PFSK-1 (cell line): ENCODE measurements around the gene GDF3.

ENCODE experiments used
- FOXP2 ChIP-seq: optimal IDR thresholded peaks from 2 replicates; pipeline ENCODE3; 2011; ENCODE audit warnings: borderline replicate concordance, control low read depth, inconsistent platforms; ENCODE audit not compliant: insufficient read depth; ENCODE audit errors: extremely low read length, extremely low read depth
- POLR2AphosphoS5 ChIP-seq: IDR thresholded peaks from 2 replicates; pipeline ENCODE4 v1.6.1; 2012; ENCODE audit warnings: low read depth, mild to moderate bottlenecking, control low read depth, low read length, moderate library complexity
- SIN3A ChIP-seq: IDR thresholded peaks from 2 replicates; pipeline ENCODE4 v1.6.1; 2012; ENCODE audit warnings: mild to moderate bottlenecking, low read length, moderate library complexity, borderline replicate concordance; ENCODE audit not compliant: insufficient read depth
- TAF1 ChIP-seq: IDR thresholded peaks from 2 replicates; pipeline ENCODE4 v1.6.1; 2012; ENCODE audit warnings: low read length, control low read depth, borderline replicate concordance; ENCODE audit not compliant: insufficient read depth
- TF ChIP-seq, protein P1 (sequence below), 2 experiments: IDR thresholded peaks; 2 replicates each; pipeline versions ENCODE4 v1.6.1 to v1.8.0; 2011 to 2012; ENCODE audit warnings: low read depth in 2 of 2, low read length in 2 of 2, control low read depth in 1 of 2, inconsistent platforms in 1 of 2, mild to moderate bottlenecking in 1 of 2, moderate library complexity in 1 of 2; ENCODE audit not compliant: insufficient read depth in 1 of 2

GDF3 gene

GRCh38 chr12:7705846-7706245, 10.3 kb upstream of the GDF3 start:
- TF ChIP-seq, protein P1, sequence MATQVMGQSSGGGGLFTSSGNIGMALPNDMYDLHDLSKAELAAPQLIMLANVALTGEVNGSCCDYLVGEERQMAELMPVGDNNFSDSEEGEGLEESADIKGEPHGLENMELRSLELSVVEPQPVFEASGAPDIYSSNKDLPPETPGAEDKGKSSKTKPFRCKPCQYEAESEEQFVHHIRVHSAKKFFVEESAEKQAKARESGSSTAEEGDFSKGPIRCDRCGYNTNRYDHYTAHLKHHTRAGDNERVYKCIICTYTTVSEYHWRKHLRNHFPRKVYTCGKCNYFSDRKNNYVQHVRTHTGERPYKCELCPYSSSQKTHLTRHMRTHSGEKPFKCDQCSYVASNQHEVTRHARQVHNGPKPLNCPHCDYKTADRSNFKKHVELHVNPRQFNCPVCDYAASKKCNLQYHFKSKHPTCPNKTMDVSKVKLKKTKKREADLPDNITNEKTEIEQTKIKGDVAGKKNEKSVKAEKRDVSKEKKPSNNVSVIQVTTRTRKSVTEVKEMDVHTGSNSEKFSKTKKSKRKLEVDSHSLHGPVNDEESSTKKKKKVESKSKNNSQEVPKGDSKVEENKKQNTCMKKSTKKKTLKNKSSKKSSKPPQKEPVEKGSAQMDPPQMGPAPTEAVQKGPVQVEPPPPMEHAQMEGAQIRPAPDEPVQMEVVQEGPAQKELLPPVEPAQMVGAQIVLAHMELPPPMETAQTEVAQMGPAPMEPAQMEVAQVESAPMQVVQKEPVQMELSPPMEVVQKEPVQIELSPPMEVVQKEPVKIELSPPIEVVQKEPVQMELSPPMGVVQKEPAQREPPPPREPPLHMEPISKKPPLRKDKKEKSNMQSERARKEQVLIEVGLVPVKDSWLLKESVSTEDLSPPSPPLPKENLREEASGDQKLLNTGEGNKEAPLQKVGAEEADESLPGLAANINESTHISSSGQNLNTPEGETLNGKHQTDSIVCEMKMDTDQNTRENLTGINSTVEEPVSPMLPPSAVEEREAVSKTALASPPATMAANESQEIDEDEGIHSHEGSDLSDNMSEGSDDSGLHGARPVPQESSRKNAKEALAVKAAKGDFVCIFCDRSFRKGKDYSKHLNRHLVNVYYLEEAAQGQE (IDR thresholded peaks at IDR 0.05; ENCODE audit: insufficient read depth in 1 of 2, low read depth in 2 of 2, low read length in 2 of 2): no peak
- TF ChIP-seq POLR2AphosphoS5 (no peak), TAF1 (no peak), FOXP2 (no peak), SIN3A (no peak)

DNA sequence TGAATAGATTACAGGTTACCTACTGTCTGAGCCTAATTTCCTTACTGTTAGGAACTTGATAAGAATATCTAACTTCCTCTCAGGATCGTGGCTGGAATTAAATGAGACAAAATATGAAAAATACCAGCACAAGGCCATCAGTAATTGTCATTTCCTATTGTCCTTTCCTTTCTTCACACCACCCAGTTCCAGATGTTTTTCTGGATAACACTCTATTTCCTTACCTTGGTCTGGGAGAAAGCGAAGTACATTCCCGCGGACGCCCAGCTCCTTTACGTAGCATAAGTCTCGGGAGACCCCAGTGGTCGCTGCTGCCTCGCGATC, 376 bp downstream of the GDF3 start:
- TF ChIP-seq, protein P1 (IDR thresholded peaks at IDR 0.05; ENCODE audit: insufficient read depth in 1 of 2, low read depth in 2 of 2, low read length in 2 of 2): no peak
- TF ChIP-seq SIN3A: no peak
- no peak for TF ChIP-seq FOXP2
- no peak for TF ChIP-seq TAF1
- no peak for TF ChIP-seq POLR2AphosphoS5

DNA sequence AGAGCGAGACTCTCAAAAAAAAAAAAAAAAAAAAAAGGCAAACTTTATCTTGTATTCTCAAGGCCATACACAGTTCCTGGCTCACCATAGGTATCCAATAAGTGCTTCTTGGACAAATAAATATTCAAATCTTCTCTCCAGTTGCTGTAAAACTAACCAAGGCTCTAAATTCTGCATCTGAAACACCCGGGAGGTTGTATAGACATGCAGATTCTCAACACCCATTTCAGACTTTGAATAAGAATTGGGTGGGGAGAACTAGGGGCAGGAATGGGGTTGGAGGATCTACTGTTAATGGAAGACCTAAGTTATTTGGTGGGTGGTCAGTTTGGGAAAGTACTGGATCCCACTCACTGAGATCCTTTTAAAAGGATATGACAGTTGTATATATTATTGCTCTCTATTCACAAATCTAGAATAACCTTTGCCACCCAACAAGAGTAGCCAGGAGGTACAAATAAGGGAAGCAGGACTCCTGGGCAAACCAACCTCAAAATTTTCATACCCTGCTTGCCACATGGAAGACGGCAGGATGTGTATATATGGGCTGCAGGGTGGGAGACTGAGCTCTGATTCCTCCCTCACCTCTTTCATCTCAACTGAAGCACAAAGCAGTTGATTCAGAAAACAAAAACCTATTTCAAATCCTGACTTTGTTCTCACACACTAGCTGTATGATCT, 879 bp downstream of the GDF3 start:
- TF ChIP-seq POLR2AphosphoS5: no peak
- no peak for TF ChIP-seq TAF1
- TF ChIP-seq SIN3A: no peak
- TF ChIP-seq FOXP2: no peak
- TF ChIP-seq, protein P1 (IDR thresholded peaks at IDR 0.05; ENCODE audit: insufficient read depth in 1 of 2, low read depth in 2 of 2, low read length in 2 of 2): no peak

DNA sequence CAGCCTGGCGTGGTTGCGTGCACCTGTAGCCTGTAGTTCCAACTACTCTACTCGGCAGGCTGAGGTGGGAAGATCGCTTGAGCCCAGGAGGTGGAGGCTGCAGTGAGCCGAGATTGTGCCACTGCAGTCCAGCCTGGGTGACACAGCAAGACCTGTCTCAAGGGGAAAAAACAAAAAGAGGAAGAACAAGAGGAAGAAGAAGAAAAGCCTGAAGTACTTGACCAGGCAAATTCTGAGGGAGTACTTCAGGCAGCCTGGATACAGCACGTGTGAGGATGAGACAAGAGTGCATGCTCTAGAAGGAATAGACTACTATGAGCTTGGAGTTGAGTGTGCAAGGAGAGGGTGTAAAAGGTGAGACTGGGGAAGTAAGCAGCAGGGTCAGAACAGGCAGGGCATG, 1.8 kb downstream of the GDF3 start:
- no peak for TF ChIP-seq SIN3A
- no peak for TF ChIP-seq TAF1

GRCh38 chr12:7681535-7681934, 14.0 kb downstream of the GDF3 start:
- no peak for TF ChIP-seq SIN3A
- TF ChIP-seq TAF1: no peak
- TF ChIP-seq FOXP2: no peak
- no peak for TF ChIP-seq POLR2AphosphoS5
- TF ChIP-seq, protein P1 (IDR thresholded peaks at IDR 0.05; ENCODE audit: insufficient read depth in 1 of 2, low read depth in 2 of 2, low read length in 2 of 2): no peak
